ENCODE data around the gene KAZALD1. TPM values are rescaled to one million over a fixed set of nuclear protein-coding genes. Genes with fewer than 3 reads are reported as not detected.

The KAZALD1 gene
- total and polyA plus RNA-seq, 7 donors: 0.49 to 40.2 (median 3.9) TPM

- WGBS, 2 donors: 17 to 18% methylated on average over 62 of the region's 62 CpGs
- H3K27ac ChIP-seq: no peak overlapping the region
- TF ChIP-seq CTCF (IDR thresholded peaks at IDR 0.05) (no peak), POLR2A (IDR thresholded peaks at IDR 0.05) (no peak), EP300 (IDR thresholded peaks at IDR 0.05) (no peak), POLR2AphosphoS5 (IDR thresholded peaks at IDR 0.05) (no peak)
- intact Hi-C loops (cut with DNase I): loop anchor here (5.0 kb wide), 1 partner anchor 94 kb away; no protein-coding TSS in a partner anchor
- H3K4me3 ChIP-seq: no peak overlapping the region
- peaks cover 0 to 14% (median 10%) of the 10 kb centered on the region in 4 donors for H3K4me1 ChIP-seq
- no peak for DNase-seq
- H3K9me3 ChIP-seq: no peaks in the 10 kb centered on the region
- H3K27me3 ChIP-seq: peaks cover 36 to 69% (median 60%) of the 10 kb centered on the region in 3 donors
- H3K36me3 ChIP-seq: no peaks in the 10 kb centered on the region
Measured at GRCh38 chr10:101047961-101048892, 13.6 kb upstream of the KAZALD1 start.

GRCh38 chr10:101050208-101051069 lies 11.3 kb upstream of the KAZALD1 start:
- peak; percentile 74 for DNase-seq
- no peaks in the 10 kb centered on the region for H3K9me3 ChIP-seq
- H3K4me3 ChIP-seq: peak overlapping the region in 1 of 4 donors; percentile 9
- WGBS, 2 donors: 15% methylated on average over 42 of the region's 42 CpGs
- TF ChIP-seq POLR2AphosphoS5 (IDR thresholded peaks at IDR 0.05): peak in 1 of 4 donors; percentile 29
- TF ChIP-seq CTCF (IDR thresholded peaks at IDR 0.05): peak in 3 of 4 experiments; percentile 42 to 81 (median 60)
- TF ChIP-seq POLR2A (IDR thresholded peaks at IDR 0.05): no peak
- H3K27me3 ChIP-seq: peaks cover 36 to 74% (median 66%) of the 10 kb centered on the region in 3 donors
- H3K4me1 ChIP-seq: peaks cover 0 to 10% (median 8%) of the 10 kb centered on the region in 4 donors
- H3K36me3 ChIP-seq: no peaks in the 10 kb centered on the region
- H3K27ac ChIP-seq: no peak overlapping the region
- intact Hi-C loops (cut with DNase I): no loop called here

DNA sequence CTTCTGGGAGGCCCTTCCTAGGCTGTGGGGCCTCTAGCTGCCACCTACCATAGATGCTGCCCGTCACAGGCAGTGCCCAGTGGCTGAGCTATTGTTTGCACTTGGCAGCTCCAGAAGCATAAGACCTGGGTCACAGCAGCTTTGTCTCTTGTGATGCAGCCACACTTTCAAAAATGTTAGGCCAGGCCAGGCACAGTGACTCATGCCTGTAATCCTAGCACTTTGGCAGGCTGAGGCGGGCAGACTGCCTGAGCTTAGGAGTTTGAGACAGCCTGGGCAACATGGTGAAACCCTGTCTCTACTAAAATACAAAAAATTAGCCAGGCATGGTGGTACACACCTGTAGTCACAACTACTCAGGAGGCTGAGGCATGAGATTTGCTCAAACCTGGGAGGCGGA lies 9.5 kb upstream of the KAZALD1 start:
- Histone ChIP-seq H3K27me3 (peaks cover 35 to 60% (median 57%) of the 10 kb centered on the region in 3 donors), H3K36me3 (no peaks in the 10 kb centered on the region), H3K4me3 (no peak overlapping the region), H3K4me1 (peaks cover 0 to 10% (median 8%) of the 10 kb centered on the region in 4 donors), H3K27ac (no peak overlapping the region), H3K9me3 (no peaks in the 10 kb centered on the region)
- intact Hi-C loops (cut with DNase I): no loop called here
- no peak for DNase-seq
- TF ChIP-seq CTCF (IDR thresholded peaks at IDR 0.05): no peak
- no peak for TF ChIP-seq EP300 (IDR thresholded peaks at IDR 0.05)
- no peak for TF ChIP-seq POLR2AphosphoS5 (IDR thresholded peaks at IDR 0.05)
- no peak for TF ChIP-seq POLR2A (IDR thresholded peaks at IDR 0.05)
- WGBS, 2 donors: 93 to 94% methylated on average over 3 of the region's 3 CpGs

- Histone ChIP-seq H3K27me3 (peaks cover 23 to 47% (median 45%) of the 10 kb centered on the region in 3 donors), H3K36me3 (no peaks in the 10 kb centered on the region), H3K27ac (no peak overlapping the region), H3K4me1 (peaks cover 0 to 10% (median 8%) of the 10 kb centered on the region in 4 donors), H3K9me3 (no peaks in the 10 kb centered on the region), H3K4me3 (no peak overlapping the region)
- DNase-seq: no peak
- no peak for TF ChIP-seq POLR2A (IDR thresholded peaks at IDR 0.05)
- intact Hi-C loops (cut with DNase I): no loop called here
Measured at GRCh38 chr10:101053516-101053915, 8.3 kb upstream of the KAZALD1 start.

GRCh38 chr10:101054351-101054750 lies 7.4 kb upstream of the KAZALD1 start:
- Histone ChIP-seq H3K4me1 (peaks cover 0 to 10% (median 8%) of the 10 kb centered on the region in 4 donors), H3K27me3 (peaks cover 14 to 39% (median 36%) of the 10 kb centered on the region in 3 donors), H3K9me3 (no peaks in the 10 kb centered on the region), H3K27ac (no peak overlapping the region), H3K36me3 (no peaks in the 10 kb centered on the region), H3K4me3 (no peak overlapping the region)
- DNase-seq: no peak
- TF ChIP-seq POLR2A (IDR thresholded peaks at IDR 0.05) (no peak), EP300 (IDR thresholded peaks at IDR 0.05) (no peak), POLR2AphosphoS5 (IDR thresholded peaks at IDR 0.05) (no peak), CTCF (IDR thresholded peaks at IDR 0.05) (no peak)
- WGBS, 2 donors: 81 to 87% methylated on average over 1 of the region's 1 CpG
- intact Hi-C loops (cut with DNase I): no loop called here

All from sigmoid colon (tissue), 7 donors.